HG02588 (cell line): ENCODE measurements around the gene ARRDC5.
"Not testable (repeated sequence)": the region's sequence is repeated elsewhere in the genome, so short reads cannot be mapped to it uniquely, and the experiment has no call there.

Experiments
- ATAC-seq: cut with Tn5 transposase; IDR thresholded peaks from one replicate; pipeline ENCODE4 v1.9.1; 2021; ENCODE audit warnings: mild to moderate bottlenecking, moderate library complexity; ENCODE audit not compliant: unreplicated experiment

Gene ARRDC5

DNA sequence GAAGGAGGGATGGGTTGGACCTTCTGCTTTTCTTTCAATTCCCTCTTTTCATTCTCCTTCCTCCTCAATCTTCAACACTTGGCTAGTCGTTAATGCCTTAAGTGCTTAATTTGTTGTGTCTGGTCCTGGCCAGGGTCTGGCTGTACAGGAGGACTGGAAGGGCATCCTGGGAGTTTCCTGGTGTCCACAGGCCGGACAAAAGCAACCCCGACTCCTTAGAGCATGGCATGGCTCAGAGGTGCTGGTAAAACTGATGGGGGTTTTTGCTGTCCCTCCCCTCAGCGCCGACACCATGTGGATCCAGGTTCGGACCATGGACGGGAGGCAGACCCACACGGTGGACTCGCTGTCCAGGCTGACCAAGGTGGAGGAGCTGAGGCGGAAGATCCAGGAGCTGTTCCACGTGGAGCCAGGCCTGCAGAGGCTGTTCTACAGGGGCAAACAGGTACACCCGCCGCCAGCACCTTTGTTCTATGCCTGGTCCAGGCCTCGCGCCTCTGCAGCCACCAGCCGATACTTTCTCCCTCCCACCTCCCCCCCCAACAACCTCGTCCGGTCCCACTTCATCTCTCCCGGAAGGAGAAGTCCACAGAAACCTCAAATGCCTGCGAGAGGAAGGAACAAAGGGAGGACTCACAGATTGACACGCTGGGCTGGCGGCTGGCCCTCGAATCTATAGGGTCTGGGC lies 8.0 kb upstream of the ARRDC5 start:
- ATAC-seq, result no peak

DNA sequence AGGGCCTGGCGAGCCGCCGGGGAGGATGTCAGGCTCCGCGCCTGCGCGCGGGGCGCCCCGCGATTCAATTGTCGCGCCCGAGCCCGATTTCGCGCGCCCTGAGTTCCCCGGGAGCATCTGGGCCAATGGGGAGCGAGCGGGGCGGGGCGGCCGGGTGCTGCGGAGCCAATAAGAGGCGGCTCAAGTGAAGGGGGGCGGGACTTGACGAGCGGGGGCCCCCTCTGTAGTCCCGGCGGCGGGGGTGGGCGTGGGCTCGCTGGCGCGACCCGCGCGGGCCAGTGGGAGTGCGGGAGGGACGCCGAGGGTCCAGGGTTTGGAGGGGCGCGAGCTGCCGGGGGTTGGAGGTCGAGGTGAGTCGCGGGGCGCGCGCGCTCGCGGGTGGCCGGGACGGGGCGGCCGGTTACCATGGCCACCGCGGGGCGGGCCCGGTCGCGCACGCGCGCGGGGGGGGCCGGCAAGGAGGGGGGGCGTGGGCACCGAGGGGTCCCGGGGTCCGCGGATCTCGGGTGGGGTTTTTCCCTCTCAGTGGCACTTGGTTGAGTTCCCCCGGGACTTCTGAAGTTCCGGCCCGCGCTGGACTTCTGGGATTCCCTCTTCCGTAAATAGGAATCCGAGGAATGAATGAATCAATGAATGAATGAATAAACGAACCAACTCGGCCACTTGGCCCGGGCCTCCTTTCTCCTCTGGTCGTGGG lies 7.3 kb upstream of the ARRDC5 start:
- ATAC-seq, result peak; percentile 73

DNA sequence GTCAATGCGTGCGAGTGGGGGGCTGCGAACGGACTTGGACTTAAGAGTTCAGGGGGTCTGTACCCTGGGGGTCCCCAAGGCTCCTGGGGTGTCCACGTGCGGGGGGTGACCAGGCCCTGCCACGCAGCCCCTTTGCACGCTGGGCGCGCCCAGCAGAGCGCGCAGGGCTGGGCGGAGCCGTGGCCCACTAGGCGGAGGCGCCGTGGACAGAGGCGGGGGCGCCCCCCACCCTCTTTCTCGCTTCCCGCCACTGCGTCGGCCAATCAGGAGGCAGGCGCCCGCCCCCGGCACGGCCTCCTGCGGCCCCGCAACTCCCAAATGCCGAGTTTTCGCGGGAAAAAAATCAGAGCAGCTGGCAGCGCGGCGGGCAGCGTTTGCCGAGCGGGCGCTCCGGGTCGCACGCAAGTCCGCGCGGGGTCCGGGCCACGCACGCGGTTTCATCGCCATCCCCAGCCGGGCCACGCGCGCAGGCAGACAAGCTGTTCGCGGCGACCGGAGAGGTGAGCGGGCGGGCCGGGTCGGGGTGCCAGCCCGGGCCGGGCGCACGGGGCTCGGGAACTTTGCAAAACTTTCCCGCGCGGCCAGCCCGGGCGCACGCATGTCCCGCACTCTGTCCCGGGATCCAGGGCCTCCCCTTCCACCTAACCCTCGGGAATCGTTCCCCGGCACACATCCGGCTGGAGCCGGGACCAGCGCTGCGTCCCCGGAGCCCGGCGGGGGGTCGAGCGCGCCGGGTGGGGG lies 6.6 kb upstream of the ARRDC5 start, which contains the start of gene UHRF1:
TSS of gene UHRF1 (plus strand) at position 346 of the 741 bp plus-strand sequence. CDS start 1,385 bp downstream, outside the sequence.
- ATAC-seq, result peak; percentile 22

DNA sequence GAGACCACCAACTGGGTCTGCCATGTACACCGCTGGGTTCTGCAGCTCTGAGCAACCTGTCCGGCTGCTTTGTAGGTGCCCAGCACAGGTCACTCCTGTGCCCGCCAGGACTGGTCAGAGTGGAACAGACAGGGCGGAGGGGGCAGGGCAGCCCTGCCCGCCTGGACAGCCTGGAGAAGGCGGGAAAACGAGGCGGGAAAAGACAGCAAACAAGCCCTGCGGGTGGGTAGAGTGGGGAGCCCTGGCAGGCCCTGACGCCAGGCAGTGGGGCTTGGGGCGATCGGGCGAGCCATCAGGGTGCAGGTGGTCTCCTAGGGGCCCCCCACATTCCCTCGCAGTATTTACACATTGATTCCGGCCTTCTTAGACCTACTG lies 6.1 kb upstream of the ARRDC5 start:
- ATAC-seq, result no peak

DNA sequence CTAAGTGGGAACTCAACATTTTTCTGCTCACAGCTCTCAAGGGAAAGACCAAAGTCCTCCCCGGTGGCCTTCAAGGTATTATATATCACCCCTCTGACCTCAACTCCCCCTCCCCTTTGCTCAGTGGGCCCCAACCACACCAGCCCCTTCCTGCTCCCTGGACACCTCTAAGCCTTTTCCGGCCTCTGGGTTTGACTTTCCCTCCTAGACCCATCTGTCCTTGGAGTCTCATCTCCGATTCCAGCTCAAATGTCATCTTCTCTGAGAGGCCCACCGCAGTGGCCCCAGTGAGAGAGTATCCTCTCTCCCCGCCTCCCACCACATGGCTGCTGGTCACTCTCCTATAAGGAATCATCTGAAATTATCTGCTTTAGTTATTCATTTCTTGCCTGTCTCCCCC lies 5.7 kb upstream of the ARRDC5 start:
- no peak for ATAC-seq

DNA sequence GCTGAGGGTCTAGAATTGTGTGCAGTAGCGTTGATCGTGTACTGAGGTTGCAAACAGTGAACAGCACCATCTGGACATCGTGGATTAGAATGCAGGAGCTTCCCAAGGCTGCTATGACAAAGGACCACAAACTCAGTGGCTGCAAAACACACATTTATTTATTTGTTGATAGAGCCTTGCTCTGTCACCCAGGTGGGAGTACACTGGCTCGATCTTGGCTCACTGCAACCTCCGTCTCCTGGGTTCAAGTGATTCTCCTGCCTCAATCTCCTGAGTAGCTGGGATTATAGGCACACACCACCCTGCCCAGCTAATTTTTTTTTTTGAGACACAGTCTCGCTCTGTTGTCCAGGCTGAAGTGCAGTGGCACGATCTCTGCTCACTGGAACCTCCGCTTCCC lies 4.3 kb upstream of the ARRDC5 start:
- ATAC-seq, result no peak

DNA sequence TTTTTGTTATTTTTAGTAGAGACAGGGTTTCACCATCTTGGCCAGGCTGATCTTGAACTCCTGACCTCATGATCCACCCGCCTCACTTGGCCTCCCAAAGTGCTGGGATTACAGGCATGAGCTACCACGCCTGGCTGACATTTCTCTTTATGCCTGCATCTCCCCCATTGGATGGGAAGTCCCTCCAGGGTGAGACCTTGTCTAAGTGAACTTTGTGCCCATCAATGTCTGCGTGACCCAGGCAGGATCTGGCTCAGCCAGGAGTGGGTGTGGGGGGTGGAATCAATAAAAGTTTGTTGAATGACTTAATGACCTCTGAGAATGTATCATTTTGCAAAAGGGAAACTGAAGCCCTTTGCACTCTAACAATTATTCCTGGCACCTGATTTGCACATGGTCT lies 1.8 kb upstream of the ARRDC5 start:
- no peak for ATAC-seq

DNA sequence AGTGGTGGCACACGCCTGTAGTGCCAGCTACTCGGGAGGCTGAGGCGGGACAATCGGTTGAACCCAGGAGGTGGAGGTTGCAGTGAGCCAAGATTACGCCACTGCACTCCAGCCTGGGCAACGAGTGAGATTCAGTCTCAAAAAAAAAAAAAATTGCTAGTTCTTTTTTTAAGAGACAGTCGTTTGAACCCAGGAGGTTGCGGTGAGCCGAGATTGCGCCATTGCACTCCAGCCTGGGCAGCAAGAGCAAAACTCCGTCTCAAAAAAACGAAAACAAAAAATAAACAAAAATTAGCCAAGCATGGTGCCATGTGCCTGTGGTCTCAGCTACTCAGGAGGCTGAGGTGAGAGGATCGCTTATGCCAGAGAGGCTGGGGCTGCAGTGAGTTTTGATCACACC lies 1.8 kb downstream of the ARRDC5 start:
- ATAC-seq, result not testable (repeated sequence)

DNA sequence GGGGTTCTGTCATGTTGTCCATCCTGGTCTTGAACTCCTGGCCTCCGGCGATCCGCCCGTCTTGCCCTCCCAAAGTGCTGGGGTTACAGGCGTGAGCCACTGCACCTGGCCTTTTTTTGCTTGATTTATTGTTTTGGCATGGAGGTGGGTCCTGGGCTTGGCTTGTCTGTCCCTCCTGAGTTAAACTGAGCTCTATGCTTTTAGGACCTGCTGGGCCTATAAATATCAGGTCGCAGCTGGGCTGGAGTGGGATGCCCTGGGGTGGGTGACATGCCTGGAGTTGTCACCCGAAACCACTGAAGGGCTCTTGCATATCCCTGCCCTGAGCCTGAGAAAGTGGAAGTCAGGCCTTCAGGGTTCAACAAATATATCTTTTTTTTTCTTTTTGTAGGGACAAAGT lies 5.5 kb downstream of the ARRDC5 start:
- ATAC-seq, result no peak

DNA sequence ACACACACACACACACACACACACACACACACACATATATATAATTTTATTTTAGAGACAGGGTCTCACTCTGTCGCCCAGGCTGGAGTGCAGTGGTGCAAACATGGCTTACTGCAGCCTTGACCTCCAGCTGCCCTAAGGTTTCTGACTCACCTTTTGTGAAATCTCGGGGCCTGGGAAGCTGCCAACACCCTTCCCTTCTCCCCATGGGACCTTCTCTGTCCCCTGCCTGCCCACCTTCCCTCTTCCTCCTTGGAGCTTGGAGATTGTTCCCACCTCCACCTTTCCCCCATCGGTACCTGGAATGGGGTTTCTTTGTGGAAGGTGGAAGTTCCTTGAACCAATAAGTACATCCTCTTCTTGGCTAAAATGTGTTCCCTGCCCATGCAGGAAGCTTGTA lies 6.3 kb downstream of the ARRDC5 start:
- no peak for ATAC-seq

DNA sequence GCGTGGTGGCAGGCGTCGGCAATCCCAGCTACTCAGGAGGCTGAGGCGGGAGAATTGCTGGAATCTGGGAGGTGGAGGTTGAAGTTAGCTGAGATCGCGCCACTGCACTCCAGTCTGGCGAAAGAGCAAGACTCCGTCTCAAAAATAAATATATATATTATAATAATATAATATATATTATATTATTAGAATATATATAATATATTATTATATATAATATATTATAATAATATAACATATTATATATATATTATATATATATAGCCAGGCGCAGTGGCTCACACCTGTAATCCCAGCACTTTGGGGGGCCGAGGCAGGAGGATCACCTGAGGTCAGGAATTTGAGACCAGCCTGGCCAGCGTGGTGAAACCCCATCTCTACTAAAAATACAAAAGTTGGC lies 9.7 kb downstream of the ARRDC5 start:
- not testable (repeated sequence) for ATAC-seq

DNA sequence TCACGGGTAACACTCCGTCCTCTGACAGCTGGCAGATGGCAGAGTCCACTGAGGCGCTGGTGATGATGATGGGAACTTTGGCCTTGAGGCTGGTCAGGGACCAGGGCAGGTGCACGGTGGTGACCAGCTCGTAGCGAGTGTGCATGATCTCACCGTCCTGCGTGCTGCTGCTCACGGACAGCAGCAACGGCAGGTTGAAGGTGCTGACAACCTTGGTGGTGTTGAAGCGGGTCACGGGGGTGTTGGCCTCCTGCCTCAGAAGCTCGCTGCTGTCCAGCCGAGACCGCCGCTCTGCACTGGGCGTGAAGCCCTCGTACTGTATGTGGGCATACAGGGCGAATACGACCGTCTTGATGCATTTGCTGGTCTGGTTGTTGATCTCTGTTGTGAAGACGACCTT lies 11.6 kb downstream of the ARRDC5 start:
- no peak for ATAC-seq

DNA sequence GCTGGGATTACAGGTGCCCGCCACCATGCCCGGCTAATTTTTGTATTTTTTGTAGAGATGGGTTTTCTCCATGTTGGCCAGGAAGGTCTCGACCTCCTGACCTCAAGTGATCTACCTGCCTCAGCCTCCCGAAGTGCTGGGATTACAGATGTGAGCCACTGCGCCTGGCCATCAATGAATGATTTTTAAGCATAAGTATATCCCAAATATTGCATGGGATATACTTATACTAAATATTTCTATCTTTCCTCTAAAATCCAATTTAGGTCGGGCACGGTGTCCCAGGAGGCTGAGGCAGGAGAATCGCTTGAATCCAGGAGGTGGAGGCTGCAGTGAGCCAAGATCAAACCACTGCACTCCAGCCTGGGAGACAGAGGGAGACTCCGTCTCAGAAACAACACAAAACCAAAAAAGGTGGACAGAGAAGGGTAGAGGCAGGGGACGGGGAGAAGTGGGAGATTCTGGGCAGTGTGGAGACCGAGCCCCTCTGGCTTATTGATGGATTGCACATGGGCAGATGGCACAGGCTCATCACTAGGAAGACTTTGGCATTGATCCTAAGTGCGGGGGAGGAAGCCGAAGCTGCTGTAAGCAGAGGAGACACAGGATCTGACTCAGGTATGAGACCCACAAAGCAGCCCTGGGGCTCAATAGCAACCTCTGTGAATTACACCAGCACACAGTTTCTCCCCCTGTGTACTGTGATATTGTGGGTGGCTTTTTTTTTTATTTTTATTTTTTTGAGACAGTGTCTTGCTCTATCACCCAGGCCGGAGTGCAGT lies 13.5 kb downstream of the ARRDC5 start:
- ATAC-seq, result no peak

DNA sequence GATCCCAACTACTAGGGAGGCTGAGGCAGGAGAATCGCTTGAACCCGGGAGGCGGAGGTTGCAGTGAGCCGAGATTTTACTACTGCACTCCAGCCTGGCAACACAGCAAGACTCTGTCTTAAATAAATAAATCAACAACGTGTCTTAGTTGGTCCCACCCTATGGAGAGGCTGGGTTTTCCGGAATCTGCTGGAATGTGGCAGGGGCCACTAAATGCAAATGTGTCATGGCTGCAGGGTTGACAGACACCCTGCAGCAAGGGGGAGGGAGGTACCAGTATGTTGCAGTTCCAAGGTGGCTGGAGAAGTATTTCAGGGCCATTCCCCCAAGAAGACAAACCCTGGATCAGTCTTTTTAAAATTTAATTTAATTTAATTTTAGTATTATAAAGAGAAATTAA lies 14.9 kb downstream of the ARRDC5 start:
- not testable (repeated sequence) for ATAC-seq

DNA sequence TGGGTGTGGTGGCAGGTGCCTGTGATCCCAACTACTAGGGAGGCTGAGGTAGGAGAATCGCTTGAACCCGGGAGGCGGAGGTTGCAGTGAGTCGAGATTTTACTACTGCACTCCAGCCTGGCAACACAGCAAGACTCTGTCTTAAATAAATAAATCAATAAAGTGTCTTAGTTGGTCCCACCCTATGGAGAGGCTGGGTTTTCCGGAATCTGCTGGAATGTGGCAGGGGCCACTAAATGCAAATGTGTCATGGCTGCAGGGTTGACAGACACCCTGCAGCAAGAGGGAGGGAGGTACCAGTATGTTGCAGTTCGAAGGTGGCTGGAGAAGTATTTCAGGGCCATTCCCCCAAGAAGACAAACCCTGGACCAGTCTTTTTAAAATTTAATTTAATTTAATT lies 17.7 kb downstream of the ARRDC5 start:
- ATAC-seq, result not testable (repeated sequence)

DNA sequence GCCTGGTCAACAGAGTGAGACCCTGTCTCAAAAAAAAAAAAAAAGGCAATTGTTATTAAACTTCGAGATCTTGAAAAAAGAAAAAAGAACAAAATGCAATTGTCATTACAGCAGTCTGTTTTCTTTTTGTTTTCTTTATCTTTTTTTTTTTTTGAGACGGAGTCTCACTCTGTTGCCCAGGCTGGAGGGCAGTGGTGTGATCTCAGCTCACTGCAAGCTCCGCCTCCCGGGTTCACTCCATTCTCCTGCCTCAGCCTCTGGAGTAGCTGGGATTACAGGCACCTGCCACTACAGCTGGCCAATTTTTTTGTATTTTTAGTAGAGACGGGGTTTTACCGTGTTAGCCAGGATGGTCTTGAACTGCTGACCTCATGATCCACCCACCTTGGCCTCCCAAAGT lies 19.8 kb downstream of the ARRDC5 start:
- not testable (repeated sequence) for ATAC-seq

DNA sequence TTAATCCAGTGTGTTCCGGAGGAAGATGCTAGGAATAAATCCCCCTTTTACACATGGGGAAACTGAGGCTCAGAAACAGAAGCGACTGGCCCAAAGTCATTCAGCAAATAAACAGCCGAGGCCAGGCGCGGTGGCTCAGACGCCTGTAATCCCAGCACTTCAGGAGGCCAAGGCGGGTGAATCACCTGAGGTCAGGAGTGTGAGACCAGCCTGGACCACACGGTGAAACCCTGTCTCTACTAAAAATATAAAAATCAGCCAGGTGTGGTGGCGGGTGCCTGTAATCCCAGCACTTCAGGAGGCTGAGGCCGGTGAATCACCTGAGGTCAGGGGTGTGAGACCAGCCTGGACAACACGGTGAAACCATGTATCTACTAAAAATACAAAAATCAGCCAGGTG lies 23.7 kb downstream of the ARRDC5 start:
- no peak for ATAC-seq

DNA sequence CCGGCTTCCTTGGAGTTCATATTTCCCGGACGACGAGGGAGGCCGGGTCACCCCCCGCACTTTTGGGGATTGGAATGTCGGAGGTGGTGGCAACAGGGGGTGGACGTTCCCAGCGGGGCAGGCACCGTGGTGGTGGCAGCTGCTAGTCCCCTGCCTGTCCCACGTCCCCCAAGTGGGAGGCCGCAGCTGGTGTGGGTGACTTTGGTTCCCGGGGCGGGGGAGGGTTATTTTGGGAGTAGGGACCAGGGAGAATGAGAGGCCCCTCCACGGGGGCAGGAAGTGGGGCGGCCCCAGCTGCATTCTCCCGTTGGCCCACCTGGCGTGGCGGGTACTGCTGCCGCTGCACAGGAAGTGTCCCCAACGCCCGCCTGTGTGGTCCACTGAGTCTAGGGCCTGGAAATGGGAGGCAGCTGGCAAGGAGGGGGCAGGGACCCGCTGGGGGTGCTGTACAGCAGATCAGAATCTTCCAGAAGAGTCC lies 24.2 kb downstream of the ARRDC5 start:
- ATAC-seq, result no peak

DNA sequence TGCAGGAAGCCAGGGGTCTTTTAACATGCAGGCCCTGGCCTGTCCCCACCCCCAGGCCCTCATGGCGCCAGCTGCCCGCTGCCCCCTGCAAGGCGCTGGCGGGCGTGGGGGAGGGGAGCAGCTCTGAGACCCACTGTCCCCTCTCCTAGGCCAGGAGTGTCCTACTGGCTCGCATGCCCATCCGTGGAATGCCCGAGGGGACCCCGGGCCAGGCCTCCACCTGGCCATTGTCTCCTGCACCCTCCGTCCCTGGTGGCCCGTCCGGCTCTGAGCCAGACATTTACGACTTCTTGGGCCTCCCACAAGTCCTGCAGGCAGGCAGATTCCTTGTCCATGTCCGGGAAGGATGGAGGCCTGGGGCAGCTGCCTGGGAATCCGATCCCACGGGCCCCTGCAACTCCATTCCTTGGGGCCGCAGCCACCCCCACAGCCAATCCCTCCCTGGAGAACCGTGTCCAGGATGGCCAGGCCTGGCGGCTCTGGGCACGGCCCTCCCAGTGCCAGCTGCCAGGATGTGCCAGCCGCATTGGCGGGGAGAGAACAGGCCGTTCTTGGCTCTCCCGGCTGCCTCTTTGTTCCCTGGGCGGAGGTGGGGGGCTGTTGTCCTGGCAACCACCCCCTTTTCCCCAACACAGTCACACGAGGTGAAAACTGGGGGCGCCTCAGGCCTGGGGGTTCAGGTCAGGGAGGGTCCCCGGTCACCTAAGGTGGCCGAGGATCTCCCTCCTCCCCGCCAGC lies 24.8 kb downstream of the ARRDC5 start:
- no peak for ATAC-seq

DNA sequence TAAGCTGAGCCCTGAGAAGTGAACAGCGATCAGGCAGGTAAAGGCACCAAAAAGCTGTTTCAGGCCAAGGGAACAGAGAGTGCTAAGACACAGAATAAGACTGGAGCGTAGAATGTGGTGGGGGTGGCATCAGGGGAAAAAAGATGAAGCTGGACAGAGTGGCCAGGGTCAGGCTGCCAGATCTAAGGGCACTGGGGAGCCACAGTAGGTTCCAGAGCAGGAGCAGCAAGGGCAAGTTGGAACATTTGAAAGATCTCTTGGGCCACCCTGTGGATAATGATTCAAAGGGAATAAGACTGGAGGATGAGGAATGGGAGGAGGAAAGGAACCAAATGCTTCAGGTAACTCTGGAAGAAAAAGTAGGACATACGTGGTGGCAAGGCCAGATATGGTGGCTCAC lies 28.8 kb downstream of the ARRDC5 start:
- no peak for ATAC-seq
